HepG2 (cell line): ENCODE data around the gene NPDC1. TPM values are rescaled to one million over a fixed set of nuclear protein-coding genes. Genes with fewer than 3 reads are reported as not detected.

Source experiments
- ATAC-seq: fragments of 200-7000 bp; cut with Tn5 transposase; 3 replicates; pipeline ENCODE4 v1.9.1; 2020; ENCODE audit warnings: mild to moderate bottlenecking, moderate library complexity
- BruUV-seq: library from RNA; stranded (reverse); fragments of 400-500 nt; replicated peaks from 2 replicates; lab custom pipeline; 2021; lab: Mats Ljungman, UMichigan
- CTCF ChIA-PET: fragments of 300-600 bp; formaldehyde crosslinking; extraction: SDS; loops from one replicate; lab custom pipeline; 2021; ENCODE audit warnings: low total read pairs, inconsistent platforms, low intra/inter-chr PET ratio; lab: Yijun Ruan, JAX
- POLR2A ChIA-PET: fragments of 350-600 bp; sonication (Branson Sonifier 250); formaldehyde crosslinking; loops from one replicate; lab custom pipeline; 2020; ENCODE audit warnings: antibody characterized with exemption, inconsistent platforms; lab: Yijun Ruan, JAX
- DNase-seq: peaks from one replicate; pipeline ENCODE4 v3.0.0-alpha.2; 2015; ENCODE audit warnings: low spot score
- FAIRE-seq: peaks from 3 replicates; lab custom pipeline; 2011; peaks lifted over from hg19 to GRCh38; lab: Jason Lieb, UNC
- H2AFZ ChIP-seq: one replicate; pipeline ENCODE4 v1.6.1; 2011; ENCODE audit warnings: low read length, inconsistent platforms
- H3K27ac ChIP-seq: fragments of 300-600 bp; 3 replicates; pipeline ENCODE4 v1.8.0; 2011; ENCODE audit warnings: mixed run types, mild to moderate bottlenecking, mixed read lengths, low read length, inconsistent platforms; ENCODE audit not compliant: insufficient read depth; ENCODE audit errors: extremely low read length
- H3K27me3 ChIP-seq, 2 experiments: fragments of 200-600 bp in 1 of 2; 2 replicates in 1 of 2; 3 replicates in 1 of 2; pipeline versions ENCODE4 v1.6.0 to v1.8.0; 2011; ENCODE audit warnings: low read length in 2 of 2, mild to moderate bottlenecking in 2 of 2, moderate library complexity in 2 of 2, inconsistent platforms in 1 of 2; ENCODE audit not compliant: insufficient read depth in 2 of 2, control insufficient read depth in 1 of 2
- H3K36me3 ChIP-seq, 2 experiments: fragments of 200-600 bp in 1 of 2; replicated peaks in 1 of 2; 2 replicates in 1 of 2; 3 replicates in 1 of 2; pipeline versions ENCODE4 v1.5.1 to v1.8.0; 2011; ENCODE audit warnings: low read length in 2 of 2, inconsistent platforms in 1 of 2; ENCODE audit not compliant: insufficient read depth in 2 of 2, control insufficient read depth in 1 of 2
- H3K4me1 ChIP-seq: 2 replicates; pipeline ENCODE4 v1.5.1; 2012; ENCODE audit warnings: low read length, inconsistent platforms; ENCODE audit not compliant: insufficient read depth
- H3K4me2 ChIP-seq: 2 replicates; pipeline ENCODE4 v1.6.0; 2011; ENCODE audit warnings: low read depth, low read length, inconsistent platforms
- H3K4me3 ChIP-seq, 3 experiments: fragments of 200-600 bp in 1 of 3; sonication (generic), shearing (Covaris generic) in 1 of 3; replicated peaks in 1 of 3; 2 replicates each; pipeline ENCODE4 v1.5.1; 2011 to 2016; ENCODE audit warnings: low read length in 3 of 3, inconsistent platforms in 2 of 3, low read depth in 2 of 3, mild to moderate bottlenecking in 2 of 3, control low read depth in 1 of 3, mixed read lengths in 1 of 3; ENCODE audit not compliant: insufficient read depth in 1 of 3
- H3K79me2 ChIP-seq: one replicate; pipeline ENCODE4 v1.6.1; 2011; ENCODE audit warnings: low read length, inconsistent platforms; ENCODE audit not compliant: insufficient read depth
- H3K9ac ChIP-seq: 2 replicates; pipeline ENCODE4 v1.6.0; 2011; ENCODE audit warnings: mild to moderate bottlenecking, low read depth, low read length, inconsistent platforms; ENCODE audit not compliant: insufficient read depth
- H3K9me3 ChIP-seq: 2 replicates; pipeline ENCODE4 v1.5.1; 2012; ENCODE audit warnings: mild to moderate bottlenecking, low read length
- H4K20me1 ChIP-seq: 2 replicates; pipeline ENCODE4 v1.6.0; 2011; ENCODE audit warnings: inconsistent platforms, mild to moderate bottlenecking, low read length, moderate library complexity; ENCODE audit not compliant: insufficient read depth
- HNRNPK ChIP-seq: fragments of 200-400 bp; formaldehyde crosslinking; IDR thresholded peaks from 2 replicates; pipeline ENCODE4 v1.6.1; 2018; ENCODE audit warnings: low read length, low read depth, moderate library complexity, mild to moderate bottlenecking; ENCODE audit not compliant: poor library complexity, severe bottlenecking
- KDM5B ChIP-seq: sonication (generic); formaldehyde crosslinking; IDR thresholded peaks from 2 replicates; pipeline ENCODE4 v1.4.0; 2020; ENCODE audit warnings: missing genetic modification reagents, mild to moderate bottlenecking, borderline replicate concordance
- RBAK ChIP-seq: sonication (generic); formaldehyde crosslinking; IDR thresholded peaks from 2 replicates; pipeline ENCODE4 v1.5.1; 2020; ENCODE audit warnings: mild to moderate bottlenecking, missing genetic modification reagents
- XBP1 ChIP-seq: sonication (generic); formaldehyde crosslinking; IDR thresholded peaks from 2 replicates; pipeline ENCODE4 v1.5.0; 2020; ENCODE audit warnings: missing genetic modification reagents
- ZNF124 ChIP-seq: sonication (generic); formaldehyde crosslinking; IDR thresholded peaks from 2 replicates; pipeline ENCODE4 v1.4.0; 2020; ENCODE audit warnings: missing genetic modification reagents
- ZNF3 ChIP-seq: IDR thresholded peaks from 2 replicates; pipeline ENCODE4 v1.7.0; 2017; ENCODE audit warnings: inconsistent platforms
- WGBS: methylation state at CpG from one replicate; pipeline ENCODE4 v1.1.6; 2017; ENCODE audit warnings: low lambda C conversion rate; 5-methylcytosine and 5-hydroxymethylcytosine counted together
- in situ Hi-C: cut with HindIII; loops from 2 replicates; pipeline ENCODE4 v1.10.0; 2017; ENCODE audit warnings: low pct_unique_long_range_greater_than_20kb; ENCODE audit not compliant: extremely low pct_ligation_motif_present
- intact Hi-C: fragments of 100-400 bp; cut with micrococcal nuclease; formaldehyde crosslinking; loops from one replicate; pipeline ENCODE4 v1.10.0; 2022; ENCODE audit not compliant: unreplicated experiment
- polyA plus RNA-seq, 8 experiments: library from polyadenylated mRNA; depleted of rRNA in 3 of 8; stranded (reverse) in 7 of 8; unstranded in 1 of 8; fragments of >200 nt; fragmentation: Illumina TruSeq in 4 of 8; extraction: Trizol in 4 of 8; gene quantifications; 2 replicates each; pipeline versions ENCODE4 v1.2.1 to v1.2.3, GENCODE V29; 2011 to 2016; ENCODE audit warnings: low read depth in 4 of 8, missing spikeins in 1 of 8, mixed read lengths in 1 of 8; ENCODE audit not compliant: insufficient read depth in 1 of 8
- total RNA-seq, 5 experiments: library from RNA; depleted of rRNA; stranded (reverse); fragments of >200 nt; fragmentation: Illumina TruSeq; extraction: Trizol; gene quantifications; 2 replicates each; pipeline ENCODE4 v1.2.3, GENCODE V29; 2016; ENCODE audit warnings: low read depth in 1 of 5

Gene NPDC1
- total and polyA plus RNA-seq, 2 of the 13 experiments (the other 11 are each of a cell fraction or from before 2014, with no cell fraction given) = 0.84 to 5.4 TPM

- no peak for TF ChIP-seq ZNF3
- no peak for TF ChIP-seq KDM5B
- no peak for TF ChIP-seq RBAK
- TF ChIP-seq ZNF124 (CRISPR knock-in tag) = no peak
These were observed 3.8 kb upstream of the NPDC1 start (continued) for GRCh38 chr9:137049544-137050449.

- DNase-seq = no peak
- WGBS = 94% methylated on average over 35 of the region's 72 CpGs
- Histone ChIP-seq H3K36me3 (no peaks in the 10 kb centered on the region), H3K27ac (no peak overlapping the region), H3K27me3 (peaks cover 3 to 20% of the 10 kb centered on the region in 2 experiments; a peak in 4 of 5 replicates), H2AFZ (no peak overlapping the region), H3K4me3 (no peak overlapping the region), H3K4me2 (no peak overlapping the region), H3K9me3 (no peaks in the 10 kb centered on the region), H4K20me1 (peaks cover 2% of the 10 kb centered on the region; the same call in 1 of the 2 replicates), H3K79me2 (no peaks in the 10 kb centered on the region), H3K4me1 (peaks cover 34% of the 10 kb centered on the region), H3K9ac (no peak overlapping the region)
- in situ Hi-C loops (loop anchor here (10.0 kb wide), 1 partner anchor 274 kb away; no protein-coding TSS in a partner anchor), intact Hi-C loops (no loop called here)
- no peak for ATAC-seq
- no peak for FAIRE-seq
- peak; percentile 85 for TF ChIP-seq HNRNPK
- TF ChIP-seq XBP1 = no peak
- no TSS peak for BruUV-seq
- POLR2A ChIA-PET = no interaction called here
- CTCF ChIA-PET = interaction anchor here (1.4 to 2.3 kb wide), 3 partner anchors 14 to 19 kb away, joined by 5 to 12 read pairs (median 11); no protein-coding TSS in a partner anchor
These were observed 2.9 kb upstream of the NPDC1 start for GRCh38 chr9:137048655-137049543.
